Liver (tissue), 3 donors: ENCODE measurements around the gene YPEL3.

Experiments
- CTCF ChIP-seq: fragments of 150-350 bp; IDR thresholded peaks from 2 replicates; pipeline ENCODE4 v1.5.1; 2017; ENCODE audit warnings: improper control_type of control experiment, low read depth, low read length; ENCODE audit not compliant: missing input control
- HNF4A ChIP-seq, 2 donors: conservative IDR thresholded peaks; 2 replicates each; pipeline ENCODE4 v1.6.1; 2016; ENCODE audit warnings: antibody characterized with exemption in 2 of 2, mild to moderate bottlenecking in 2 of 2
- JUND ChIP-seq, 2 donors: IDR thresholded peaks; 2 replicates each; pipeline ENCODE4 v1.6.1; 2016; ENCODE audit warnings: antibody characterized with exemption in 2 of 2
- MAX ChIP-seq: IDR thresholded peaks from 2 replicates; pipeline ENCODE4 v1.6.1; 2016; ENCODE audit warnings: antibody characterized with exemption
- TF ChIP-seq, protein P1 (sequence below): IDR thresholded peaks from 2 replicates; pipeline ENCODE4 v1.6.1; 2016; ENCODE audit warnings: antibody characterized with exemption, mild to moderate bottlenecking
- donor health status: healthy.
- donor health status: healthy.

DNA sequence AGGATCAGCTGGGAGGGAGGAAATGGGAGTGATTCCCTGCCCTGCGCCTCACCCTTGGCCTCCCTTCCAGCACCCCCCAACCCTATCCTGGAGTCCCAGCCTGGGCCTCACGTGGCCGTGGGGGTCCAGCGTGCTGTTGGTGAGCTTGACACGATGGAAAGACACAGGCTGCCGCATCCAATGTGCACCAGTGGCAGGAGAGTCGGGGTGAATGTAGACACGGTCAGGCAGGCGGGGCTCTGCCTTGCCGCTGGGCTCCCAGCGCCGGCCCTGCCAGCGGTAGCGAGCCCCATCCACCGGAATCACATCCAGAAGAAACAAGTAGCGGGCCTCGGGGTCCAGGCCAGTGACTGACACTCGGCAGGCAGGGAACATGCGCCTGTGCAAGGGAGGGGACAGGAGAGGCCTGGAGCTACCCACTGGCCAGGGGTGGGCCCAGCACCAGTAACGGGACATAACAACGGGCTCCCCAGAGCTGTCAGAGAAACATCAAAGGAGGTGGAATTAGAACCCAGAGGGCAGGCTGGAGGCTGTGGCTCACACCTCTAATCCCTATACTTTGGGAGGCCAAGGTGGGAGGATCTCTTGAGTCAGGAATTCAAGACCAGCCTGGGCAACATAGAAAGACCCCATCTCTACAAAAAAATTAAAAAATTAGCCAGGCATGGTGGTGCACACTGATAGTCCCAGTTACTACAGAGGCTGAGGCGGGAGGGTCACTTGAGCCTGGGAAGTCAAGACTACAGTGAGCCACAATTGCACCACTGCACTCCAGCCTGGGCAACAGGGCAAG lies 7.0 kb downstream of the YPEL3 start:
- TF ChIP-seq JUND (IDR thresholded peaks at IDR 0.05) (no peak), CTCF (no peak), HNF4A (conservative IDR thresholded peaks at IDR 0.05) (no peak), MAX (no peak)
- TF ChIP-seq, protein P1, sequence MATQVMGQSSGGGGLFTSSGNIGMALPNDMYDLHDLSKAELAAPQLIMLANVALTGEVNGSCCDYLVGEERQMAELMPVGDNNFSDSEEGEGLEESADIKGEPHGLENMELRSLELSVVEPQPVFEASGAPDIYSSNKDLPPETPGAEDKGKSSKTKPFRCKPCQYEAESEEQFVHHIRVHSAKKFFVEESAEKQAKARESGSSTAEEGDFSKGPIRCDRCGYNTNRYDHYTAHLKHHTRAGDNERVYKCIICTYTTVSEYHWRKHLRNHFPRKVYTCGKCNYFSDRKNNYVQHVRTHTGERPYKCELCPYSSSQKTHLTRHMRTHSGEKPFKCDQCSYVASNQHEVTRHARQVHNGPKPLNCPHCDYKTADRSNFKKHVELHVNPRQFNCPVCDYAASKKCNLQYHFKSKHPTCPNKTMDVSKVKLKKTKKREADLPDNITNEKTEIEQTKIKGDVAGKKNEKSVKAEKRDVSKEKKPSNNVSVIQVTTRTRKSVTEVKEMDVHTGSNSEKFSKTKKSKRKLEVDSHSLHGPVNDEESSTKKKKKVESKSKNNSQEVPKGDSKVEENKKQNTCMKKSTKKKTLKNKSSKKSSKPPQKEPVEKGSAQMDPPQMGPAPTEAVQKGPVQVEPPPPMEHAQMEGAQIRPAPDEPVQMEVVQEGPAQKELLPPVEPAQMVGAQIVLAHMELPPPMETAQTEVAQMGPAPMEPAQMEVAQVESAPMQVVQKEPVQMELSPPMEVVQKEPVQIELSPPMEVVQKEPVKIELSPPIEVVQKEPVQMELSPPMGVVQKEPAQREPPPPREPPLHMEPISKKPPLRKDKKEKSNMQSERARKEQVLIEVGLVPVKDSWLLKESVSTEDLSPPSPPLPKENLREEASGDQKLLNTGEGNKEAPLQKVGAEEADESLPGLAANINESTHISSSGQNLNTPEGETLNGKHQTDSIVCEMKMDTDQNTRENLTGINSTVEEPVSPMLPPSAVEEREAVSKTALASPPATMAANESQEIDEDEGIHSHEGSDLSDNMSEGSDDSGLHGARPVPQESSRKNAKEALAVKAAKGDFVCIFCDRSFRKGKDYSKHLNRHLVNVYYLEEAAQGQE = no peak
